NCI-H748 (cell line): ENCODE results near the gene LCLAT1.

Experiments used
- DNase-seq: peaks from one replicate; lab custom pipeline; 2025; ENCODE audit not compliant: unreplicated experiment; lab: John Stamatoyannopoulos, UW

The LCLAT1 gene

DNA sequence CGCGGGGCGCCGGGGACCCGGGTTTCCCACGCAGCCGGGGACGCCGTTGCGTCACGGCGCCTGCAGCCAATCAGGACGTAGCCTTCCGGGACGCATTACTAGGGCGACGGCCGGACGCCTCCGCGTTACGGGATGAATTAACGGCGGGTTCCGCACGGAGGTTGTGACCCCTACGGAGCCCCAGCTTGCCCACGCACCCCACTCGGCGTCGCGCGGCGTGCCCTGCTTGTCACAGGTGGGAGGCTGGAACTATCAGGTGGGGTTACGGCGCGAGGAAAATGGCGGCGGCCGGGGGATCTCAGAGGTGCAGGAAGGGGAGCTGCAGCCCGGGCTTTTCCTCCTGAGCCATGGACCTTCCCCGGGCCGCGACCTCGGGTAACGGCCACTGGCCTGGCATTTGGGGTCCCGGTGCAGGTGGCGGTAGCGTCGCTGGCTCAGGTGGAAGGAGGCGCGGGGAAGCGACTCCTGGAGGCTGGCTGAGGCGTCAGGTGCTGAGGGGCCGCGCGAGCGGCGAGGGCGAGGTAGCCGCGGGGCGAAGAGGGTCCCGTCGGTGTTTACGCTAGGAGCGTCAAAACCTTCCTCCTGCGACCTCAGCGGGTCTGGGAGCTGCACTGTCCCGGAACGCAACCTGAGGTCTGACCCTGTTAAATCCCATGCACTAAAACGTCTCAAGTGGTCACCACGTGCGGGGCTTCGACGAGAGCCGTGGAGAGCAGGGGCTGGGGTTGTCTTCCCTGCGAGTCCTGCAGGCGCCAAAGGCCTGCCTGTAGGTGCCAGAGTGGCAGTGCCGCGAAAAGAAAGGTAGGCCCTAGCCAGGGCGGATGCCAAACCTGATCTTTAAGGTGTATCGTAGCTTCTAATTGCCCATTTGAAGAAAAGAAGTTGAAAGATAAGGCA, at the start of gene LCLAT1:
Gene LCLAT1, plus strand, starts transcription at position 98 of the 897 bp plus-strand sequence. CDS start 78,345 bp downstream, outside the sequence.
- peak; percentile 78 for DNase-seq

DNA sequence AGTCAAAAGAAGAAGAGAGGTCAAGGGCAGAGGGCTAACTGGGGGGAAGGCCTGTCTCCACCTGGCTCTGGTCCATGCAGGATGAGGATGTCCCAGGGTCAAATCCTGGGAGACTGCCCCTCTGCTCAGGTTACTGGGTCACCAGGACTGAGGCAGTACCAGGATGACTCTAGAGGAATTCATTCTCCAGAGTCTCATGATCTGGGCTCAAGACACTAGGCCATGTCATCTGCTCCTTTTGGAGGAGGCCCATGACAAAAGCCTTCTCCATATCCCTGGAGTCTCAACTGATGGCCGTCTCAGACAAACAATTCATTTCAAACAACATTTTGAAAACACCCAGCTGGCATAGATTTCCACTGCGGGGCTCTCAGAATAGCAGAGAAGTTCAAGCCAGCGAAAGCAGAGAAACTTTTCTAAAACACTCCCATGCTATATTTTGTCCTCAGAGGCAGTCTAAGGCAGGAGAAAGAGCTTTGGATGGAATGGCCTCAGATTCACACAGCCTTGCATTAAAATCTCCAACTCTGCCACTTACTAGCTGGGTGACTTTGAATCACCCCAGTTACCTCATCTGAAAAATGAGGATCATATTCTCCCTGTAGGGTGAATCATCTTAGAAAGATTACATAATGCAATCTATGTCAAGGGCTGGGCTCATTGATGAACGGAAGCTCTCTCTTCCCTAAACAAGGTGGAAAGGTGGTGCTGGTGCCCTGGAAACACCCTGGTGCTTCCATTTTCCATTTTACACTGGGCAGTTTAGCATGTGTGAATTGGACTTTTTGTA, 48.8 kb upstream of the LCLAT1 start:
- DNase-seq, result no peak

DNA sequence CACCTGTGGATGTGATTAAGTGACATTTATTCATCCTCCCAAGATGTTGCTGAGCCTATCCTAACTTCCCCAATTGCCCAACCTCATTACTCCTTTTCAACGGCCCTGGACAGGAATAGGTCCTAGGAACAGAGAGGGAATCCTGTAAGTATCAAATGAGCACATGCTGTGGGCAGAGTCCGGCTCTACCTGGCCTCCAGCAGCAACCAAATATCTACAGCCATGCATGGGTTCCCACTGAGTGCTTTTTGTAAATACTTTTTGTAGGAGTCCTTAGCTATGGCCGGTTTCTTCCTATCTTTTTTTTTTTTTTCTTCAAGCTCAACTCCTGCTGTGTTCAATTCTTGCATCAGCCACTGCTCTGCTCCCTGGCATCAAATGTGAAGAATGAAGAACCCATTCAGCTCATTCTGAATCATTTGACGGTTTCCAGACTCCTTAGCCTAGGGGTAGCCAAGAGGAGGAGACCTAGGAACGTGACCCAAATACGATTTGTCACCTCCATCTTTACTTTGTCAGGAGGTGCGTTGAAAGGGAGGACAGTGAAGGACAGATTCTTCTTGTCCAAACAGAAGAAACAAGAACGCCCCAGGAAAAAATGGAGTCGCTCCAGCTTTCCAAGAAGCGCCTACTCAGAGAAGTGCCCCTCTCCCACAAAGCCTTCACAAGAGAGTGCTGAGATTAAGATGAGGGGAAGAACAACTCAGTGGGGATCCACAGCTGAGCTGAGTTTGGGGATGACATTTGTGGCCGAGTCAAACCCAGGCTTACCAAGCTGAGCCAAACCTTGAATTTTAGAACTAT, 46.7 kb upstream of the LCLAT1 start:
- DNase-seq, result no peak

DNA sequence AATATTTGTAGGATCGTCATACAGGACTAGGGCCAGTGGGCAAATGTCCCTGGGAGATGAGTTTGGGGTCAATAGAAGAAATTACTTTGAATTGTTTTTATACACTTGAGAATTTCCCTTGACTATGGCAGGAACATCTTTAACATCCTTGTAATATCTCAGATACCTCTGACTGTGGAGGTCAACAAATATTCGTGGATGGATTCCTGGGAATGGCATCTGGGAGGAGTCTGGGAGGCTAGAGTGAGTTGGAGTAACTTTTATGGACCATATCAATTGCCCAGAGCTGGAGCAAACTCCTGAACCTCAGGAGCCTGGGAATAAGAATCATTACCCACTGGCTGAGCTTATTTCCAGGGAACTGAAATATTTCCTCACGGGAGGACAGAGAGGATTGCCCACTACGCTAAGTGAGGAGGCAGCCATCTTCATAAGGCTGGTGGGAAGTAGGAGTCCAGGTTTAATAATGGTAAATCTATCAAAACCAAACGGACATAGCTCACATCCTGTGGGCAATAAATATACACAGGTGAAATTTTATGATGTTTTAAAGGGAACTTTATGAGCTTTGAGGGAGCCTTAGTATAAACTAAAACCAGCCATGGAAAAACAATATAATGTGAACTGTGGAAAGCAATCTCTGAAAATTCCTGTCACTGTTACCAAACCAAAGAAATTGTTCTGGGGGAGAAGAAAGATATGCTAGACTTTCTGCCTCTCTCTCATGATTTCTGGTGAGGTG, 44.4 kb upstream of the LCLAT1 start:
- DNase-seq, result no peak

DNA sequence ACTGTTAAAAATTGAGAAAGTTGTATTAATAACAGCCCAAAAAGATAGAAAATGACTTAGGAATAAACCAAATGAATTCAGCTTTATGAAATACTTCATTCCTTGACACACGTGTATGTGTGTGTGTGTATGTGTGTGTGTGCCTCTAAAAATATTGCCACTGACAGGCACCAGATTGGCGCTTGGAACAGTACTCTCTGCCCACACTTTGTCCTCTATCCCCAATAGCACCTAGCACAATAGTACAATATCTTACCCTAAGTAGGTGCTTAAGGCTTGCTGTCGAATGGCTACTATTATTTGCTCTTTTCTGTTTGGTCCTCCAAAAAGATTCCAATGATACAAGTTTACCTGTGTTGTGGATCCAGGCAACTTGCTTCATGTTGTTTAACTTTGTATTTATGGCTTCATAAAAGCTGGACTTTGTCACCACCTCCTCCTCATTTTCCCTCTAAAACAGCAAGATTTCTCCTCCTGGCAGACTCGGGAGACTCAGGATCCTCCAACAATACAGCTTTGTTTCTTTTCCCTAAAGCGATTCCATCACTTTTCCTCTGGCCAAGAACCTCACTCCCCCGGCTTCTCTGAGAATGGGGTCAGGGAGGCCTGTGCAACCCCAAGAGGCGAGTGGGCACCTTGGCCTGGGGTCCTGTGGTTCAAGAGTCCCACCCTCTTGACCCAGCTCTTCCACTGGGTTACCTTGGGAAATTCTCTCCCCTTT, 43.3 kb upstream of the LCLAT1 start:
- DNase-seq, result no peak

DNA sequence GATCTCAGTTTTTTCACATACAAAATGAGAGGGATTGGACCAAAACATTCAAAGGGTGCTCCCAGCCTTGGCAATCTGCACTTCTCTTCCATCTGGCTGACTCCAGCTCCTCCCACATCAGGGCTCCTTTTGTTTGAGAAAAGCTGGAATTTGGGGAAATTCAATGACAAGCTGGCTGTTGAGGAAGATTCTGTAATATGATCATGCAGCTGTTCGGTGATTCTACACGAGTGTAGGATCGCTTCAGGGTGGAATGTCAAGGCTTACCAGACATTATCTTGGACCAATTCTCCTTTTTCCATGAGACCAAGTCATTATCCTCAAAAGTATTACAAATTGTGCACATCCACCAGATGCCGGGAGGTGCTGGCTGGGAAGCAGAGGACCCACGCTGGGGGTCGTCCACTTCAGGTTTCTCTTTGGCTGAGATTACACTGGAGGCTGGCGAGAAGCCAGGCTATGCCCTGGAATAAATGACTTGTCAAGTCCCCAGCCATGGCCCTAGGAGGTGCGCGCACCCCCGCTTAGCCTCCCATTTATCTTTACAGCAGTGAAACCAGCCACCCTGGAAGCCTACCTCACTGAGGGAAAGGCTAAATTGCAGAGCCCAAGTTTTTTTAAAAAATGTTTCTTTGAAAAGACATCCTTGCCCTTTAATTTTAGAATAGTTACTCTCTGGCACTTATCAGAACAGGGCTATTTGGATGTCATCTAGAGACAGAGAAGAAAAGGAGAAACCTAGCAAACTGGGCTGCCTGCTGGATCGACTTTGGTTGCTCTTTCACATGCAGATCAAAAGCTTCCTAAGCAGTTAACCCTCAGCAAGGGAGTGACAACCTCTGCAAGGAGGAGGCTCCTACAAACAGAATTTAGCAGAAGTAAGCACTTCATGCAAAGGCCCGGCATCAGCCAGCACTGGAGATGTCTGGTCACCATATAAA, 42.5 kb upstream of the LCLAT1 start:
- DNase-seq, result peak; percentile 50

DNA sequence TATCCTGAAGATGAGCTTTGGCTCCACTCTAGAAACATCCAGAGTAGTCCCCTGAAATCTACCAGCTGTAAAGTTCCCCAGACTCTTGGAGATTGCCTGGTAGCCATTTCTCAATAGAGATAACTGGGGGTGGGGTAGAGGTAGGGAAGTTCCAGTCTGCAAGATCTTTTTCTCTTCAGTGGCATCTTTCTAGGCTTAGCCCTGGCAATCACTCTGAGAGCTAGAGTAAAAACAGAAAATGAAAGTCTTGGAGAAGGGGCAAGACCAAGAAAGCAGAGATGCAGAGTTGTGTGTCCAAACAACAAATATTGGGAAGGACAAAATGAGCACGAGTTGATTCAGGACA, 41.8 kb upstream of the LCLAT1 start:
- no peak for DNase-seq

DNA sequence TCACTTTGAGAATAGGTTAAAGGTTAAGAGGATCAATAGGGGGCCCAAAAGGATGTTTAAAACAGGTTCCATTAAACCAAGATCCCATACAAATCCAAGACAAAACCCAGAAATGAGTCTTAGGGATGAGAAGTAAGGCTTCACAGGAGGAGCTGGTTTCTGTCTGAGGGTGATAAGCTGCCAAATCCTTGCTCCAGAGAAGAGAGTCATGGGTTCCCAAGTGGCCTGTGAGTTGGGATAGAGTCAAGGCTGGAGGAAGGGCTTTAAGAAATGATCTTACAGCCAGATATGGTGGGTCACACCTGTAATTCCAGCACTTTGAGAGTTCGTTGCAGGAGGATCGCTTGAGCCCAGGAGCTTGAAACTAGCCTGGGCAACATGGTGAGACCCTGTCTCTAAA, 40.2 kb upstream of the LCLAT1 start:
- DNase-seq, result no peak

DNA sequence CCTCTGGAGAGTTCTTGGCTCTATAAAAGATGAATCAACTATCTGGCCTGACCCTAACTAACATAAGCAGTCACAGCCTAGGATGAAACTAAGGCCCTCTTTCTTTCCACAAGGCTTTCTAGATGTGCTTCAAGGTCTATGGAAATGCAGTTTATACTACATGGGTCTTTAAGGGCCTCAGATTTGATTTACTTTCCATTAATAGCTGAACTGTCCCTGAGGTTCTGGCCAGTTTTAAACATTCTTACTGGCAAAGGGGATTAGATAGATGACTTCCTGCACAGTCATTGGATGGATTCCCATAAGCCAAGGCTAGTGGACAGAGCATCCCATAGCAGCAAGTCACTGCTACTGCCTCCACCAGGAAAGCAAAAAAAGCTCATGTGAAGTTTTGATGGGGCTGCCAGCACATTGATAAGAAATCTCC, 38.1 kb upstream of the LCLAT1 start:
- no peak for DNase-seq

DNA sequence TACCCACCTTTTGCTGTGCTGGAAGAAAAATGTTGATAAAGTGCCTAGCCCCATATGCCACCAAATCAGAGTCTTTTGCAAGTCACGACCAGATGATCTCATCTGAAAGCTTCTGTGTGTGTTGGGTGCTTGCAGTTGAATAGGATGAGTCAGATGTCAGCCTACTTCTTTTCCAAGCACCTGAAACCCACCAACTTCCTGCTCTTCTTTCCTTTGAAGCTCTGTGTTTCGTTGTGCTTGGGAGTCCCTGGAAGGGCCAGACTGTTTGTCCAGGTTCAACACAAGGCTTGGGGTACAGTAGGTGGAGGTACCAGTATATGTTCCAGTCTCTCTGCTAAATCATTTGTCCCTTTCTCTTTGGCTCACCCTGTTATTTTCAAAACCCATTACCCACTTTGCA, 36.8 kb upstream of the LCLAT1 start:
- no peak for DNase-seq

DNA sequence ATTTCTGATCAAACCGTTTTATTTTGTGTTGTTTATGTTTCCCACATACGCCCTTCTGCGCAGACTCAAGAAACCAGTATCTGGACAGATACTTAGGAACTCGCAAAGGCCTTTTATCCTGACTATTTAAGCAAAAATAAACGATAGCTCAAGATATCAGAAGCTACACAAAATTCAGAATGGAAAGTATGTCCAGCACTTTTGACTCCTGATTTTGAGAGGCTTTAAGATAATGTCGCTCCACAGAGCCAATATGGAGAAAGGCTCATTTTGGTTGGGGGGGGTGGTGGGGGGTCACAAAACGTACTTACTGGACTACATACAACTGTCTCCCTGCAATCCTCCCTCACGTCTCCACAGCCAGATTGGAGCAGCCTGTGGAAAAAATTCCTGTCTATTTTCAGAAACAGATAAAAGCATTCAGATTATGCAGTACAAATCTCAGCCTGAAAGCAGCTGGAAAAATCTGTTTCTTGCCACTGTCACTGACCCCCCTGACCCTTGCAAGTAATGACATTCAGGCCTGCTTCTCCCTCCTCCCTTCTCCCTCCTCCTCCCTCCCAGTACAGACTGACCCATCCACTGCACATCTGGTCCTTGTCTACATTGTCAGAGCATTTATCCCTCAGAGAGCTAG, 34.9 kb upstream of the LCLAT1 start:
- no peak for DNase-seq

DNA sequence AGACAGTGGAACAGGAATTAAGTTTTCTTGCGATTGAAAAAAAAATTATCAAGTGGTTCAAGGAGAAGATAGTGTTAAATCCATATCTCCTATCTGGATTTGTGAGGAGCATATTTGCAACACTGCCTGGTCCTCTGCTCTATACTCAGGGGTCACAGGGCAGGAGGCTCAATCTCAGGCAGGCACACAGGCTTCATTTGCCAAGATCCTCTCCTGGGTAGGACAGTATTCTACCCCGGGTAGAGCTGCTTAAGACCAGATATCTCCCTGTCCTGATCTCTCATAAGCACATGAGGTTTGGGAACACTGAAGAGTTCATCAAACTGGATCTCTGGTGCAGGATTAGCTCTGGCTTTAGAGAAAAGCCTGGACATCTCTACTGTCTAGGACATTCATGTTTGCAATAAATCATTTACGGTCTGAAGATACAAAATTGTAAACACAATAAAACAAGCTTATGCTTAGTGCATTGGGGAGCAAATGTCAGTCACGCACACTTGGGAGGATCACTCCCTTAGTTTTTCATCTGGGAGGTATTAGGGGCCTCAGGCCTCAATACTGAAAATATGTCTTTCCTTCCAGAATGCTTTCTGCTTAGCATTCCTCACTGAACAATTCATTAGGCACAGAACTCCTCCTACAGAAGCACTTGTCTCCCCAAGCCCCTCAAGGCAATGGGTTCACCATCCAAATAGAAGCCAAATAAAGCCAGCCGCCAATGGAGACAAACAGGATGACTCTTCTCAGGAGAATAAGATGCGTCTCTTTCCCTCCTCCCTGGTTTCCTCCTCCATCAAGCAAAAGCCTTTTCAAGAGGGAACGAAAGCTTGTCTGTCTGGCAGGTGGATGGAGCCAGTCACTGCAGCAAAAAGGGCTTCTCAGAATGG, 34.1 kb upstream of the LCLAT1 start:
- DNase-seq, result no peak

DNA sequence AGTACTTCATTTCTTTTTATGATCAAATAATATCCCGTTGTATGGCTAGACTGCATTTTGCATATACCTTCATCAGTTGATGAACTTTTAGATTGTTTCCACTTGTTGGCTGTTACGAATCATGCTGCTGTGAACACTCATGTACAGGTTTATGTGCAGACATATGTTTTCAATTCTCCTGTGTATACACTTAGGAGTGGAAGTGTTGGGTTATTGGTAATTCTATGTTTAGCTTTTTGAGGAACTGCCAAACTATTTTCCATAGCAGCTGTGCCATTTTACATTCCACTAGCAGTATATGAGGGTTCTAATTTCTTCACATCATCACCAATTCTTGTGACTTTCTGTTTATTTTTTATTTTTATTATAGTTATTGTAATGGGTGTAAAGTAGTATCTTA, 32.1 kb upstream of the LCLAT1 start:
- DNase-seq, result no peak

DNA sequence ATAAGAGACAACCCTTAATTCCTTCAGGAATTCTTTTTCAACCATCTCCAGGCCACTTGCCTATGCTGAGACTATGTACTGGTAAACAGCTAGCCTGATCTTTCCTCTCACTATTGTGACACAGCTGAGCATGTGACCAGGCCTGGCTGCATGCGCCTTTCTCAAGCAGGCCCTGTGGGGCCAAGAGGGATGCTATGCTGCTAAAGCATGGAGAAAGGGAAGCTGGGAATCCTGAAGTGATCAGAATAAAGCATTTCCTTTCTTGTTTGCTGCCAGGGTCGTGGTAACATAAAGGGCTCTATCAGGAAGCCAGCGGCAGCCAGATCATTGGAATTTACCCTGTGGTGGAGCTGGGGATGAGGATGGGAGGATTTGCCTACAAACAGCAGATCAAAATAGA, 29.8 kb upstream of the LCLAT1 start:
- DNase-seq, result no peak

DNA sequence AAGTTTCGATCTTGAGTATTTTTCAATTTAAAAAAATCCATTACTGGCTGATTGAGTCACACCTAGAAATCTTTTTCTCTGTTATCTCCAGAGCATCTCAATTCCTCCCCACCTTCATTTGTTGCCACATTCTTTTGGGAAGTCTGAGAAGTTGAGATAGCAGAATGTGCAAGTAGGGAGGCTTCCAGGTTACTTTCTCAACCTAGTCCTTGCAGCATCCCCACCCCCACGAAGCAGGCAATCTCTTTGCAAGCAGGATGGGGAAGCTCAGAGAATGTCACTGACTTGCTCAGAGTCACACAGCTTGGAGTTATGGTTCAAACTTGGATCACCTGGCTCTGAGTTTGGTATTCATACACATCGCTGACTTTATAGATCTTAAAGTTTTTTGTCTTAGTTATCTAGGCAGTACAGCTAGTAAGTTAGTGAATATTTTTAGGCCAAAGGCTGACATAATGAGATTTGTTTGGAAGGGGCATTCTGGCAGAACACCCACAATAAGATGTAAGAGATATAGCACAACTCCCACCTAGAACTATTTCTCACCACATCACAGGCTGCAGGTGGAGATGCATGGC, 25.9 kb upstream of the LCLAT1 start:
- no peak for DNase-seq

DNA sequence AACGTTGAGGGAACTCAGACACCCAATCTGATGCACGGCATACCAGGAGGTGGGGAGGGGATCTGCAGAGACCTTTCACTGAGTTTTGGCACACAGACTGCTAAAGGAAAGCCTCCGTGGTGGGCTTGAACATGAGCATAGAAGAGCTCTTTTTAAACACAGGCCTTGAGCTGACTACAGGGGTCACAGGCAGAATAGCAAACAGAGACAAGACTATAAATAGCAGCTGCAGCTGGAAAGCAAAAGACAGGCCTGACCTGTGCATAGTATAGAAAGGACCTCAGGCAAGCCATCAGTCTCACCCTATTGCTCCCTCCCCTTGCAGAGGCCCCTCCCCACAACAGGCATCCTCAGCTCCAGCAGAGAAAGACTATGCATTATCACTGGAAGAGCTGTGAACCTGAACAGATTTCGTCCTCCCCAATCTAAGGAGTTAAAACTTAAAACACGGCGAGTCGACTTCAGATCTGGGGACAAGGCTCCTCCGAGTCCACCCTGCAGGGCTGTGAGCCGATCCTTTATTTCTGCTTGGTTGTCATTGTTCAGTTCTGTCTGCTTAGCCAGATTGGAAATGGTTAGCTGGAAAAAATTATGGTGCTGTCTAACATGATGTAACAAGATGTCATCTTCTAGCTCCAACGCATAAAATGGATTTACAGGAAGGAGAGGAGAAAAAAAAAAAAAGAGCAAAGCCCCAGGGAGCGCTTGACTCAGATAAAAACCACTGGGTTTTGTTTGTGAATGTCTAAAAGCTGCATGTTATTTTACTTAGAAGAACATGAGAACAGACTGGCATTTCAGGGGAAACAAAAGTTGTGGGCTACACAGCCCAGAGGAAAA, 25.2 kb upstream of the LCLAT1 start:
- no peak for DNase-seq
